NCI-H1092 (cell line): ENCODE measurements around the gene ZSCAN2.
A peak's percentile ranks its signal among the peaks of the same experiment; 100 is the strongest.
"Not testable (repeated sequence)": the region's sequence is repeated elsewhere in the genome, so short reads cannot be mapped to it uniquely, and the experiment has no call there.

Experiments used
- DNase-seq: peaks from one replicate; lab custom pipeline; 2025; lab: John Stamatoyannopoulos, UW

The ZSCAN2 gene

DNA sequence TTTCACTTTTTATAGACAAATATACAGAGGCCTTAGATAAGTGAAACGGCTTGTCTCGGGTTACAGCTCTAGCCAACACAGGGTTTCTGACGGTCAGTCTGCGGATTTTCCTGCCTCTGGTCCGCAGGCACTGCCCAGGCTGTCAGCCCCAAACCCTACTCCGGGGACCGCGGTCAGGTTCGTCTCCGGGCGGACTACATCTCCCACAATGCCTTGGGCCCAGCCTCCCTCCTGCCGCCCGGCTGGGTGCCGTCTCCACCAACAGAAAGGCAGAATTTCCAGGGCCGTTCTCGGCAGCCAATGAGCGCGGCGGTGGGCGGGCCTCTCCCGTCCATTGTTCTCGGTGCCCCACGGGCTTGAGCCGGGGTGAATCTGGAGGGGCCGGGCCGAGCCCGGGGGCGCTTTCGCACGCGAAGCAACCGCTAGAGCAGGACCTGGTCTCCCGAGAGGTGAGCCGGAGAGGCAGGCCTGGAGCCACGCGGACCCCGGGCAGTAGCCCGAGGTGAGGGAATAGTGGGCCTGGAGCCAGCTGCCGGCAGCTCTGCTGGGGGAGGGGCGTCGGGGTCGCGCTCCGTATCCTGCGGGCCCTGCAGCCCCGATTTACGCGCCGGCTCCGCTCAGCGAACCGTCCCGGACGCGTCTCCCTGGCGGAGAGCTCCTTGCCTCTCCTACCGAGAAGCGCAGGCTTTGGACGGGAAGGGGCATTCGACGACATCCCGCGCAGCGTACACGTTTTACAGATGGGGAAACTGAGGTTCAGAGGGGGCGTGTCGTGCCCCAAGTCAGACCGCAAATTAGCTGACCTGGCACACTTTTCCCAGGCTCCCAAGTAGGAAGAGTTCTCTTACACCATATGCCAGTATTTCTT is at the start of gene ZSCAN2:
ZSCAN2 (plus strand) TSS at position 323 of the 868 bp plus-strand sequence. CDS start 2,919 bp downstream, outside the sequence.
- peak; percentile 89 for DNase-seq

DNA sequence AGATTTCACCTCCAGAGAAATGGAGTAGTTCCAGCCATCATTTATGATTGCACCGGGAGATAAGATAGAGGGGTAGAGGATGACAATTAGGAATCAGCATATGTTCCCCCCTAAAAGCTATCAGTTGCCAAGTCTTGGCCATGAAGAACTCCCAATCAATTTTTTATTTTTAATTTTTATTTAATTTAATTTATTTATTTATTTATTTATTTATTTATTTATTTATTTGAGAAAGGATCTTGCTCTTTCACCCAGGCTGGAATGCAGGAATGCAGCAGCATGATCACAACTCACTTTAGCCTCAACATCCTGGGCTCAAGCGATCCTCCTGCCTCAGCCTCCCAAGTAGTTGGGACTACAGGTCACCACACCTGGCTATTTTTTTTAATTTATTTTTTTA is 49.2 kb upstream of the ZSCAN2 start:
- not testable (repeated sequence) for DNase-seq

DNA sequence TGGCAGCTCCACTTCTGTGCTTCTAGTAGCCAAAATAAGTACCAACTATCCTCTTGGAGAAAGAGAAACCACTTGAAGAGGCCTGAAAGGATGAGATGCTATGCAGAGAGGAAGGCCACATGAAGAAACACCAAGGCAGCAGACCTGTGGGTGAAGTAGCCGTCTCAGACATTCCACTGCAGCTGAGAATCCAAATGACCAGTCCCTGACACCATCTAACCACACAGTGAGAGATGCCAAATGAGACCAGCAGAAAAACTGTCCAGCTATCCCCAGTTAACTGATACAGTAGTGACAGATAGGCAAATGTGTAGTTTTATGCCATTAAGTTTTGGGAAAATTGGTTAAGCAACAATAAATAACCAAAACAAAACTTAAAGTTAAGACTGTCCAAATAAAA is 47.9 kb upstream of the ZSCAN2 start:
- no peak for DNase-seq

DNA sequence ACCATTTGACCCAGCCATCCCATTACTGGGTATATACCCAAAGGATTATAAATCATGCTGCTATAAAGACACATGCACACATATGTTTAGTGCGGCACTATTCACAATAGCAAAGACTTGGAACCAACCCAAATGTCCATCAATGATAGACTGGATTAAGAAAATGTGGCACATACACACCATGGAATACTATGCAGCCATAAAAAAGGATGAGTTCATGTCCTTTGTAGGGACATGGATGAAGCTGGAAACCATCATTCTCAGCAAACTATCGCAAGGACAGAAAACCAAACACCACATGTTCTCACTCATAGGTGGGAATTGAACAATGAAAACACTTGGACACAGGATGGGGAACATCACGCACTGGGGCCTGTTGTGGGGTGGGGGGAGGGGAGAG is 44.1 kb upstream of the ZSCAN2 start:
- not testable (repeated sequence) for DNase-seq

DNA sequence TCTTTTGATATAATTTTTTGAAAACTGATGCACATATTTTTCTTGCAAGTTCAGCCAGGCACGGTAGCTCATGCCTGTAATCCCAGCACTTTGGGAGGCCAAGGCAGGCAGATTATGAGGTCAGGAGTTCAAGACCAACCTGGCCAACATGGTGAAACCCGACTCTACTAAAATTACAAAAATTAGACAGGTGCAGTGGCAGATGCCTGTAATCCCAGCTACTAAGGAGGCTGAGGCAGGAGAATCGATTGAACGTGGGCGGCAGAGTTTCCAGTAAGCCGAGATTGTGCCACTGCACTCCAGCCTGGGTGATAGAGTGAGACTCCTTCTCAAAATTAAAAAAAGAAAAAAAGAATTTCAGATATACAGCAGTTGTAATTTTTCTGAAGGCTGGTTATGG is 32.8 kb upstream of the ZSCAN2 start:
- DNase-seq: not testable (repeated sequence)

DNA sequence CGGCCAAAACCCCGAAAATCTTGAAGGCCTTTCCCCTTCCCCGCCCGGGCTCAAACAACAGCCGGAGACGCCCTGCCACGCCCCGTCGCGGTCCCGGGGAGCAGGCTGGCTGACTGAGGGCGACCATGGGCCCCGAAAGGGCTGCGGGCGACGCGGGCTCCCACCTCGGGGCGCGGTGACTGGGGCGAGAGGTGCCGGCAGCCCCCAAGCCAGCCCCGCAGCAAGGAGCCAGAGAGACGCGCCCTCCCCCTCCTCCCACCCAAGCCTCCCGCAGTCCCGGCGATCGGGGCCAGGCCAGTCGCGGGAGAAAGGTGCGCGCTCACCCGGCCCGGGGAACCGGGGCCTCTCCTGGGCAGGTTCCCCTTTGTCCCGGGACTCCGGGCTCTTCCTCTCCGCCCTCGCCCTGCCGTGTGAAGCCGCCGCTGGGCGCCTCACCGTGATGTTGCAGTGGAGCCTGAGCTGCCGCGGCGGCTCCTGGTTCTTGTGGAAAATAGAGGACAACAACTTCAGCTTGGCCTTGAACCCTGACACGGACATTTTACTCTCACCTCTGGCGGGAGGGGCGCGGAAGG is 30.6 kb upstream of the ZSCAN2 start:
- DNase-seq: no peak

DNA sequence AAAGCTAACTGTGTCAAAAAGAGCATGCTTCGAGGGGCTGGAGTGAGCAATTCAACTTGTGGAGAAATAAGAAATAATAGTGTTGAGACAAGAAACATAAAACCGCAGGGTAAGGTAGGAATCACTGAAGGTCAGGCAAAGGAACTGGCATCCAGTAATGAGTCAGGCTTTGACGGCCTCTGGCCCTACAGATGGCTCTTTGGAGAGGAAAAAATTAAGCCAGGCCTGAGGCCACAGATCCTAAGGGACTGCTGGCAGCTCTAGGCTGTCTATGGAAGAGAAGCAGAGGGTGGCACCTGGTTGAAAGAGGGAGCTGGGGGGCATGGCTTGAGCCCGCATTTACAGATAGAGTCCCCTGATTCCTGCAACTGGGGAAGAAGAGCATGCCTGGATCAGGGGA is 28.6 kb upstream of the ZSCAN2 start:
- DNase-seq: no peak

DNA sequence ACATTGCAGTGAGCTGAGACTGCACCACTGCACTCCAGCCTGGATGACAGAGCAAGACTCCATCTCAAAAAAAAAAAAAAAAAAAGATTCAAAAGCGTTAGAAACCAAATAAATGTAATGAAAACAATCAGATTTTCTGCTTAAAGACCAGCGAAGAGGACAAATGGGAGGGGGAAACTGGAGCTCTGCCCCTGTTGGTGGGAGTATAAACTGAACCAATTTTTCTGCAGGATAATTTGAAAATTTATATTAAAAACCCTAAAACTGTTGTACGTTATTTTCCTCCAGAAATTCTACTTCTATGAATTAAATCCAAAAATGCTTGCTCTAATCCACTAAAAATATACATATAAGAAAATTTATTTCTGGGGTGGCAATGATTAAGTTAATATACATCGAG is 25.3 kb upstream of the ZSCAN2 start:
- DNase-seq: no peak

DNA sequence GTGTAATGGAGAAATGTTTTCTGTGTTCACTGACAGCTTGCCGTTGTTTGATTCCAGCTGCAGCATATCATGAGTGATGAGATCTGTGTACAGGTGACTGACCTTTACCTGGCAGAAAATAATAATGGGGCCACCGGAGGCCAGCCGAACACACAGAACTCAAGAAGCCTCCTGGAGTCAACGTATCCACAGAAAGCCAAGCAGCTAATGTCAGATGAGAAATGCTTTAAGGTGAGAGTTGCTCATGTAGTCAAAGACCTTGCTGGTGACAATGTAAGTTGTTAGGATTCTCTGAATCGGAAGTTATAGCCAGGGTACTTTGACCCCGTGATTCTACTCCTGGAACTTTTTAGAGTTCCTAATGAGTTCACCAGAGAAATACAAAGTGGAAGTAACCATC is 22.9 kb upstream of the ZSCAN2 start:
- DNase-seq: not testable (repeated sequence)

DNA sequence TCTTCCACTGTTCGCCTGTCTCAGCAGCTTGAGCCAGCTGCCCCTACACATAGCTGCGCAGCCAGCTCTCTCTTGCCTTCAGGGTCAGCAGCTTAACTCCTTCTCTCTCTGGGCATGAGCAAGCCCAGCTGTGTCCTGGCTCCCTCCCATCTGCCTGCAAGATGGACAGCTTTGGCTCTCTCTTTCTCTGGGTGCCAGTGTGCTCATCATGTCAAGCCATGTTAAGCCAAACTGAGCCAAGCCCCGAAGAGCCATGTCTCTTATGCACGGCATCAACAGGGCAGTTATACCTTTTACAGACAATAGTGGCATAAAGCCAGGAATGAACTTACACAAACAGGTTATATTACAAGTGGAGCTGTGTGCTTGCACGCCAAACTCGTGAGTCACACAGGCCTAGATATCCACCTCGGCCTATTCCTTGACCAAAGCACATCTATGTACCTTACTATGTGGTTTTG is 21.5 kb upstream of the ZSCAN2 start:
- DNase-seq: not testable (repeated sequence)

DNA sequence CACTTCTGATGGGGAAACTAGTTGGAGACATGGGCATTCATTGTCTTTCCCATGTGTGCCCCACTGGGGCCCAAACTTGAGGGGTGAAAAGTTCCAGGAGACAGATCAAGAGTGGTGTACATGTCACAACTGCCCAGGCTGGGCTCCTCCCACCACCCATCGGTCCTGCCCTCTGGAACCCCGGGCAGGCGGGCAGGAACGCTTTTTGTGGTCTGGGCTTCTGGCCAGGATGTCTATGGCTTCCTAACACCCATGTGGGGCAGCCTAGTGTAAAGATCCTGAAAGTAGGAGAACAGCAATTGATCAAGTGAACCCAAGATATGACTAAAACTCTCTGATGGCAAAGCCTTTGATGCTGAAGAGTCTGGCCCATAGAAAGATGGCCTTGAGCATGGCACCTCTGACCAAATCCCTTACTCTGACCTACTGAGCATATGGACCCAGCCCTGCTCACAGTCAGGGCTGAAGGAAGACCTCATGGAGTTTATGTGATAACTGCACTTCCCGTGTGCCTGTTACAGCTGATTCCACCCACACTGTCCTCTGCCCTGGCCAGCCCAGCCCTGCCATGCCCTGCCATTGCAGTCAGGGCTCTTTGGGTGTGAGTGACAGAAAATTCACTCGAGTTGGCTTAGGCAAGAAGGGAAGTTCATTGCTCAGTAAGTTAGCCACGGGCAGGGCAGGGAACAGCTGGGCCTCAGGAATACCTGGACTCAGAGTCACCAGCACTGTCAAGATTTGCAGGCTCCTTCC is 19.0 kb upstream of the ZSCAN2 start:
- DNase-seq: not testable (repeated sequence)

DNA sequence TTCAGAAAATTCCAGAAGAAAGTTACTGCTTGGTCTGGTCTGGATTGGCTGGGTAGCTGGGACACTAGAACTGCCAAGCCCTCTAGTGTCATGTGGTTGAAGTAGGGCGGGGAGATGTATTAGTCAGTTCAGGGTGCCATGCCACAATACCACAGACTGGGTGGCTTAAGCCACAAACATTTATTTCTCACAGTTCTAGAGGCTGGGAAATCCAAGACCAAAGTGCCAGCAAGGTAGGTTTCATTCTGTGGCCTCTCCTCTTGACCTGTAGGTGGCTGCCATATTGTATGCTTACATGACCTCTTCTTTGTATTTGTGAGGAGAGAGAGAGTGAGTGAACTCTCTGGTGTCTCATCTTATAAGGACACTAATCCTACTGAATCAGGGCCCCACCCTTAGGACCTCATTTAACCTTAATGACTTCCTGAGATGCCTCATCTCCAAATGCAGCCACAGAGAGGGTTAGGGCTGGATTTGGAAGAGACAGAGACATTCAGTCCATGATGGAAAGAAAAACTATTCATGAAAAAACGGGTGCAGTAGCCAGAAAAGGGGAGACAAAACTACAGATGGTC is 18.1 kb upstream of the ZSCAN2 start:
- DNase-seq: no peak

DNA sequence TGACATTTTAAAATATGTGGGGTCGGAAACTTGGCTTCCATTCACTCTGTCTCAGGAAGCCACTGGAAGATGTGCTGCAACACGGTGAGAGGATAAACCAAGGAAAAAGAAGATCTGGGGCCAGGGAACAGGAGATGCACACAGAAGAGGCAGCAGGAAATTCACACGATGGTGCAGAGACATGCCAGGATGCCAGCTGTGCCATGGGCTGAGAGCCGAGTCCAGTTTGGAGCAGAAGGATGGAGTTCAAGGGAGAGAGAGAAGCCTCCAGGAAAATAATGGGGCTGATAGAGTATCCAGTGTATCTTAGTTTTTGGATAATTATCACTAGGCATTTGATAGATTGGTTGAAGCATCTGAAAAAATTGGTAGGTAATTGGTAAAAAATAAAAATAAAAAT is 16.9 kb upstream of the ZSCAN2 start:
- DNase-seq: not testable (repeated sequence)

DNA sequence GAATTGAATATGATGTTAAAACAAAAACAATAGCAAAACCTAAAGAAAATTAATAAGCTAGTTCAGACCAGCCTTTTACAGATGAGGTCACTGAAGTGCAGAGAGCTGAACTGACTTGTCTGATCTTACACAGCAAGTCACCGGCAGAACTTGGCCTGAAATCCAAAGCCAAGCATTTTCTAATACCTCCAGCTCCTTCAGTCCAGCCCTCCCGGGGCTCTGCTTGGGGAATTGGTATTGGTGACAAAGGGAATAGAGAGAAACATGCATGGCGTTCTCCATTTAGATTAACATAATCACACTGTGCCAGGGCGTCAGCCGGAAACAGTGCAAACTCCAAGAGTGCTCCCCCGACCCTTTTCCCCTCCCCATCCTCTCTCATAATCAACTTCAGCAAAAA is 14.1 kb upstream of the ZSCAN2 start:
- DNase-seq: no peak

DNA sequence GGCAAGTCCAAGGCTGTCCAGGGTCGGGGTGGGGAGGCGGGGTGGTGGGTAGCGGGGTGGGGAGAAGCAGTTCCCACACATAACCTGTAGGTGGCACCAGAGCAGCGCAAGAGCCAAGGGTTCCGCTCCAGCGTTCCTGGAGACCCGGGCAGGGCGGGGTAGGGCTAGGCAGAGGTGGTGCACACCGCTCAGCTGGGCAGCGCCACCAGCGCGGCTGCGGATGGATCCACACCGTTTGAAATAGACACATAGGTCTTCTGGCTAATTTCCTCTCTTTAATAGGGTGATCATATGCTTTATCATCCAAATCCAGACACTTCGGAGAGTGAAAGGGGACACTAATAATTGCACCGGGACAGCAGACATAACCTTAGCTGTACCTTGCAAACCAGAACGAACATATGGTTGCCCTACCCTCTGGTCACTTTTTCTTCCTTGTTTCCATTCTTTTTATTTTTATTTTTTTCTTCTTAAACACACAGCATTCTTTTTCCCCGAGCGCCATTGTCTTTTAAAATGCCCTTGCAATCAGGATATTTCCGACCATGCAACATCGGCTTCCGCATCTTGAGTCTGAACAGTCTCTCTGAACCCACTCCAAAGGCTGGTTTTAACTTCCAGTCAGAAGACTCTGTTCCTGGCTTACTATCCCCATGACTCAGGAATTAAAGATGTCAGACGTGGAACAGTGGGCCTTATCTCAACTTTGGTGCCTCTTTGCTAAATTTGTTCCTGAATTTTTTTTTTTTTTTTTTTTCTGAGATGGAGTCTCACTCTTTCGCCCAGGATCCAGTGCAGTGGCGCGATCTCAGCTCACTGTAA is 12.5 kb upstream of the ZSCAN2 start:
- DNase-seq: peak; percentile 73

DNA sequence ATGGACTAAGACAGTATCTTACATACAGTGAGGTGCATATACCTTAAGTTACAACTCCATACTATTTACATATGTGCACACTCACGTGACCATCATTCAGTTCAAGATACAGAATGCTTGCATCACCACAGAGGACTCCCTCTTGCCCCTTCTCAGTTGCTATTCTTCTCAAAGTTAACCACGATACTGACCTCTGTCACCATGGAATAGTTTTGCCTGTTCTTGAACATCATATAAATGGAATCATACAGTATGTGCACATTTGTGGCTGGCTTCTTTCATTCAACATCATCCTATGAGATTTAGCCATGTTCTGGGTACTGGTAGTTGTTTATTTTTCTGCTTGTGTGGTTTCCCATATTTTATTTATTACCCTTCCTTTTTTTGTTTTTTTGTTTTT is 10.4 kb upstream of the ZSCAN2 start:
- DNase-seq: no peak

DNA sequence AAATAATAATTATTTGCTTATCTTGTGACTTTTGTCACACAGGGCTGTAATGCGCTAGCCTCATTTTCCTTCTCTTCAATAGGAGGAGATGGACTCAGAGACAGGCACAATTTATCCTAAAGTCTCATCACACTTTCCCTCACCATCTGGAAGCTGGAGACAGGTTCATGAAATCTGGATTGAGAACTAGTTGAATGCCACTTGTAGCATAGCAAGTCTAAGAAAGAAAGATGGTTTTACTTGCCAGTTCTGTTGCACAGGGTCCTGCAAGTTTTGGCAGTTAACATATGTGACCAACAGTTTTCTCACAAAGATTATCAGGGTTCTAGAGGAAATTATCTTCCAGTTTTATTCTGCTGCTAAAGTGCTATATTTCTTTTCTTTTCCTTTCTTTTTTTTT is 9.0 kb upstream of the ZSCAN2 start:
- no peak for DNase-seq

DNA sequence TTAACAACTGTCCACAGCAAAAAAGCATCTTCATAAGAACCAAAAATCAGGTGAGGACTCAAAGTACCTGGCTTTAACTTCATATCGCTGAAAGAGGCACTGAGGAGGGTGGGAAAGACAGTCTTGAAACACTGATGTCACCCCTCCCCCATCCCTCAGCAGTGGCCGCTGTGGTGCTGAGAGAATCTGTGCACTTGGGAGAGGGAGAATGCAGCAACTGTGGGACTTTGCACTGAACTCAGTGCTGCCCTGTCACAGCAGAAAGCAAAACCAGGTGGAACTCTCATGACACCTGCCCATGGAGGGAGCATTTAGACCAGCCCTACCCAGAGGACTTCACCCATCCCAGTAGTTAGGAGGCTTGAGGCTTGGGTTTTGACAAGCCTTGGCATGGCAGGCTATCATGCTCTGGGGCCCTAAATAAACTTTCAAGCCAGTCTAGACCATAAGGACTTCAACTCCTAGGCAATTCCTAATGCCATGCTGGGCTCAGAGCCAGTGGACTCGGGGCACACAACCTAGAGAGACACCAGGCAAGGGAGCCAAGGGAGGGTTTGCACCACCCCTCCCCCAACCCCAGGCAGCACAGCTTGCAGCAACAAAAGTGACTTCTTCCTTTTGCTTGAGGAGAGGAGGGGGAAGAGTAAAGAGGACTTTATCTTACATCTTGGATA is 6.1 kb upstream of the ZSCAN2 start:
- DNase-seq: no peak

DNA sequence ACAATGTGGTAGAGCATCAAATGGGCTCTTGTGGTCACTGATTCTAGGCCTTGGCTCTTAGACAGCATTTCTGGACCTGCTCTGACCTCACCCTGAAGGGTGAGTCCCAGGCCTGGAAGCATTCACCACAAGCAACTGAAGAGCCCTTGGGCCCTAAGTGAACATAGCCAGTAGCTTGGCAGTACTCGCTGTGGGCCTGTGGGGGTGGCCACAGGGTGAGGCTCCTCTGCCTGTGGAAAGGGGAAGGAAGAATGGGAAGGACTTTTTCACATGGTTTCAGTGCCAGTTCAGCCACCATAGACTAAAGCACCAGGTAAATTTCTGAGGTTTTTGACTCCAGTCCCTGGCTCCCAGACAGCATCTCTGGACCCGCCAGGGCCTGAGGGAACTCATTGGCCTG is 5.1 kb upstream of the ZSCAN2 start:
- DNase-seq: no peak

DNA sequence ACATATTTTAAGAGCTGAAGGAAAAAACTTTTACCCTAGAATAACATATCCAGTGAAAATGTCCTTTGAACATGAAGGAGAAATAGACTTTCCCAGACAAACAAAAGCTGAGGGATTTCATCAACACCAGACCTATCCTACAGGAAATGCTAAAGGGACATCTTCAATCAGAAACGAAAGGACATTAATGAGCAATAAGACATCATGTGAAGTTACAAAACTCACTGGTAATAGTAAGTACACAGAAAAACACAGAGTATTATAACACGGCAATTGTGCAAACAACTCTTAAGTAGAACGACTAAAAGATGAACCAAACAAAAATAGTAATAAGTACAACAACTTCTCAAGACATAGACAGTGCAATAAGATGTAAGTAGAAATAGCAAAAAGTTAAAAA is 3.5 kb upstream of the ZSCAN2 start:
- no peak for DNase-seq

DNA sequence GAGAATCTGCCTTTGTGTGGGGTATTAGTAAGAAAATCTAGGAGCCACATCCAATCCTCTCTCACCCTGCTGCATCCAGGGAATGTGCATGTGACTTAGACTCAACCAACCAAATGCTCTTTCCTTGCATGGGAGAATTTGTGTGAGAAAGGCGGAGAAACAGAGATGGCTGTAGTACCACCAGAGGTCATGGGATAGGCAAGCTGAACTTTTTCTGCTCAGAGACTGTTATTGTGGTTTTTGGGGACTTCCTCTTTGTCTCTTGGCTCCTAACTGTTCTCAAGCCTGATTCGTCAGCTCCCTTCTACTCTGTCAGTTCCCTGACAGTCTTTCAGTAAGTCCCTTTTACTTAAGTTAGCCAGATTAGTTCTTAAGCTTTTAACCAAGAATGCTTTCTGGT is 2.6 kb upstream of the ZSCAN2 start:
- no peak for DNase-seq
